ENCODE measurements around the gene ATOSA.

ATOSA gene

GRCh38 chr15:52681441-52681840 lies 2.3 kb upstream of the ATOSA start:
- no peaks in the 10 kb centered on the region for H3K9me3 ChIP-seq
- DNase-seq, result no peak
- no peaks in the 10 kb centered on the region for H3K27me3 ChIP-seq
- no peaks in the 10 kb centered on the region for H3K4me1 ChIP-seq
- no peaks in the 10 kb centered on the region; the same call in 1 of the 2 replicates for H3K36me3 ChIP-seq
- no peak overlapping the region for H3K4me3 ChIP-seq (ENCODE audit: low read depth, low read length)
- TF ChIP-seq CTCF (IDR thresholded peaks at IDR 0.05; ENCODE audit: low read depth, low read length), result no peak

- no peaks in the 10 kb centered on the region for H3K27me3 ChIP-seq
- no peak overlapping the region for H3K4me3 ChIP-seq (ENCODE audit: low read depth, low read length)
- TF ChIP-seq CTCF (IDR thresholded peaks at IDR 0.05; ENCODE audit: low read depth, low read length), result no peak
- H3K36me3 ChIP-seq, result no peaks in the 10 kb centered on the region; the same call in 1 of the 2 replicates
- DNase-seq, result no peak
- no peaks in the 10 kb centered on the region for H3K4me1 ChIP-seq
- no peaks in the 10 kb centered on the region for H3K9me3 ChIP-seq
These were observed 1.6 kb upstream of the ATOSA start for GRCh38 chr15:52680761-52681160.

- no peak for TF ChIP-seq CTCF (IDR thresholded peaks at IDR 0.05; ENCODE audit: low read depth, low read length)
- Histone ChIP-seq H3K36me3 (peaks cover under 1% of the 10 kb centered on the region; the same call in 1 of the 2 replicates), H3K27me3 (no peaks in the 10 kb centered on the region), H3K9me3 (no peaks in the 10 kb centered on the region), H3K4me3 (ENCODE audit: low read depth, low read length) (peak overlapping the region; percentile 85), H3K4me1 (no peaks in the 10 kb centered on the region)
- DNase-seq, result no peak
These were observed 828 bp upstream of the ATOSA start for GRCh38 chr15:52680041-52680391.

GRCh38 chr15:52678468-52679231 lies 538 bp downstream of the ATOSA start:
- peak overlapping the region; percentile 85 for H3K4me3 ChIP-seq (ENCODE audit: low read depth, low read length)
- no peaks in the 10 kb centered on the region for H3K27me3 ChIP-seq
- no peaks in the 10 kb centered on the region for H3K9me3 ChIP-seq
- DNase-seq, result peak; percentile 62
- no peak for TF ChIP-seq CTCF (IDR thresholded peaks at IDR 0.05; ENCODE audit: low read depth, low read length)
- H3K36me3 ChIP-seq, result peaks cover 3% of the 10 kb centered on the region
- no peaks in the 10 kb centered on the region for H3K4me1 ChIP-seq

GRCh38 chr15:52677593-52678467 lies 1.4 kb downstream of the ATOSA start:
- TF ChIP-seq CTCF (IDR thresholded peaks at IDR 0.05; ENCODE audit: low read depth, low read length), result peak; percentile 27
- Histone ChIP-seq H3K9me3 (no peaks in the 10 kb centered on the region), H3K27me3 (no peaks in the 10 kb centered on the region), H3K4me1 (no peaks in the 10 kb centered on the region), H3K36me3 (peaks cover 7% of the 10 kb centered on the region), H3K4me3 (ENCODE audit: low read depth, low read length) (peak overlapping the region; percentile 85)
- peak; percentile 45 for DNase-seq

GRCh38 chr15:52674831-52675230 lies 4.4 kb downstream of the ATOSA start:
- TF ChIP-seq CTCF (IDR thresholded peaks at IDR 0.05; ENCODE audit: low read depth, low read length), result no peak
- Histone ChIP-seq H3K4me1 (peaks cover 15% of the 10 kb centered on the region), H3K36me3 (peaks cover 16% of the 10 kb centered on the region)

More at GRCh38 chr15:52674831-52675230, 4.4 kb downstream of the ATOSA start:
- H3K27me3 ChIP-seq, result no peaks in the 10 kb centered on the region
- H3K4me3 ChIP-seq (ENCODE audit: low read depth, low read length), result no peak overlapping the region
- no peaks in the 10 kb centered on the region for H3K9me3 ChIP-seq
- DNase-seq, result no peak
